ENCODE measurements around the gene RBM10. TPM values are rescaled to one million over a fixed set of nuclear protein-coding genes. Genes with fewer than 3 reads are reported as not detected.

Gene RBM10
- total RNA-seq, 1 donor from 2014 or later = 41.2 TPM

DNA sequence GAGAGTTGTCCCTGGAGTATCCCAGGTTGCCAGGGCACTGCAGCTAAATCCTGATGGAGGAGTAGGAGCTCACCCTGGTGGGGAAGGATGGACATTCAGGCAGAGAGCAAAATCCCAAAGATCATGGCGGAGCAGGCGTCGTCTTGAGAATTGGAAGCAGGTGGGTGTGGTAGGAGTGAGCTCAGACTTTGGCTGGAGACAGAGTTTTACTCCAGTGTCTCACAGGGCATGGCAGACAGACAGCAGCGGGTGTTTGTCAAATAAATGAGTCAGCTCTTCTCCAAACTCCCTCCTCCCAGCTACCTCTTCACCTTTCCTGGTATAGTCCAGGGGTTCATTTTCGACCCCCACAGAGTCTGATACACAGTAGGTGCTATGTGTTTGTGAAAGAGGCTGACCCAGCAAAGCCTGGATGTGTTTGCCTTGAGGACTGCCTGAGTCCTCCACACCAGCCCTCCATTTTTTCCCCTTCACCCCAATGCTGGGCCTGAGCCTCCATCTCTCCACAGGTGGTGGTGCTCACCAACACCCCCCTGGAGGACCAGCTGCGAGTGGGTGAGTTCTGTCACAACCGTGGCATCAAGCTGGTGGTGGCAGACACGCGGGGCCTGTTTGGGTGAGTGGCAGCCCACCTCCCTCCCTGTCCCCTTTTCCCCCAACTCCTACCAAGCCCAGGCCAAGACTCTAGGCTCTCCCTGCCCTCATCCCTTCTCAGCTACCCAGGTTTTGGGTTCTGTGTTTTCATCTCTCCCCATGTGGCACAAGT lies 55.5 kb downstream of the RBM10 start:
- H3K4me3 ChIP-seq (ENCODE audit: low read depth, low read length) = no peak overlapping the region
- TF ChIP-seq, protein P1, sequence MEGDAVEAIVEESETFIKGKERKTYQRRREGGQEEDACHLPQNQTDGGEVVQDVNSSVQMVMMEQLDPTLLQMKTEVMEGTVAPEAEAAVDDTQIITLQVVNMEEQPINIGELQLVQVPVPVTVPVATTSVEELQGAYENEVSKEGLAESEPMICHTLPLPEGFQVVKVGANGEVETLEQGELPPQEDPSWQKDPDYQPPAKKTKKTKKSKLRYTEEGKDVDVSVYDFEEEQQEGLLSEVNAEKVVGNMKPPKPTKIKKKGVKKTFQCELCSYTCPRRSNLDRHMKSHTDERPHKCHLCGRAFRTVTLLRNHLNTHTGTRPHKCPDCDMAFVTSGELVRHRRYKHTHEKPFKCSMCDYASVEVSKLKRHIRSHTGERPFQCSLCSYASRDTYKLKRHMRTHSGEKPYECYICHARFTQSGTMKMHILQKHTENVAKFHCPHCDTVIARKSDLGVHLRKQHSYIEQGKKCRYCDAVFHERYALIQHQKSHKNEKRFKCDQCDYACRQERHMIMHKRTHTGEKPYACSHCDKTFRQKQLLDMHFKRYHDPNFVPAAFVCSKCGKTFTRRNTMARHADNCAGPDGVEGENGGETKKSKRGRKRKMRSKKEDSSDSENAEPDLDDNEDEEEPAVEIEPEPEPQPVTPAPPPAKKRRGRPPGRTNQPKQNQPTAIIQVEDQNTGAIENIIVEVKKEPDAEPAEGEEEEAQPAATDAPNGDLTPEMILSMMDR (conservative IDR thresholded peaks at IDR 0.05; ENCODE audit: low read depth, low read length) = peak; percentile 18
- DNase-seq (ENCODE audit: low read depth) = no peak

DNA sequence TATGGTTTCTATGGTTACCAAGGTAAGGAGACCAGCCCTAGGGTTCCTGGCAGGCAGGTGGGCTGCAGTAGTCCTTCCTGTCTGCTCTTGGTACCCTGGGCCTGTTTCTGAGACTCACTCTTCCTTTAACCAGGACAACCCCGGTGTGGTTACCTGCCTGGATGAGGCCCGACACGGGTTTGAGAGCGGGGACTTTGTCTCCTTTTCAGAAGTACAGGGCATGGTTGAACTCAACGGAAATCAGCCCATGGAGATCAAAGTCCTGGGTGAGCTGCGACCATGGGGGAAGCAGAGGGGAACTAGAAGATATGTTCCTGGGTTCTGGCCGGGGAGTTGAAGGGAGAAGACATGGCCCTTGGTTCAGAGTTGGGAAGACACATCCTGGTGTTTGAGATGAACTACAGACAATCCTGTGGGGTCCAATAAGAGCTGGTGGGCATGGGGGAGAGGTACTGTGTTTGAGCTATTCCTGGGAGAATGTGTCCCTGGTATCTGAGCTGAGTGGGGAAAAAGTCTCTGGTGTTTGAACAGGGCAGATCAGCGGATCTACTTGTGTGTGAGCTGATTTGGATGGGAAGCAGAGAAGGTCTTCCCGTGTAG lies 56.4 kb downstream of the RBM10 start:
- no peak overlapping the region for H3K4me3 ChIP-seq (ENCODE audit: low read depth, low read length)
- no peak for DNase-seq (ENCODE audit: low read depth)
- TF ChIP-seq, protein P1 (conservative IDR thresholded peaks at IDR 0.05; ENCODE audit: low read depth, low read length) = no peak

DNA sequence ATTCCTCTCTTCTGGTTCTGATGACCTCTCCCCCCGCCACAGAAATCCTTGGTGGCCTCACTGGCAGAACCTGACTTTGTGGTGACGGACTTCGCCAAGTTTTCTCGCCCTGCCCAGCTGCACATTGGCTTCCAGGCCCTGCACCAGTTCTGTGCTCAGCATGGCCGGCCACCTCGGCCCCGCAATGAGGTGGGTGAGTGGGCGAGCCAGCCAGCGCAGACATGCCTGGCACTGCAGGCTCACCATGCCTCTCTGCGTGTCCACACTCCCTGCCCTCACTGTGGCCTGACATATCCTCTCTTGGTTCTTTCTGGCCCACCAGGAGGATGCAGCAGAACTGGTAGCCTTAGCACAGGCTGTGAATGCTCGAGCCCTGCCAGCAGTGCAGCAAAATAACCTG lies 57.3 kb downstream of the RBM10 start:
- TF ChIP-seq, protein P1 (conservative IDR thresholded peaks at IDR 0.05; ENCODE audit: low read depth, low read length) = no peak
- no peak overlapping the region for H3K4me3 ChIP-seq (ENCODE audit: low read depth, low read length)
- DNase-seq (ENCODE audit: low read depth) = no peak

DNA sequence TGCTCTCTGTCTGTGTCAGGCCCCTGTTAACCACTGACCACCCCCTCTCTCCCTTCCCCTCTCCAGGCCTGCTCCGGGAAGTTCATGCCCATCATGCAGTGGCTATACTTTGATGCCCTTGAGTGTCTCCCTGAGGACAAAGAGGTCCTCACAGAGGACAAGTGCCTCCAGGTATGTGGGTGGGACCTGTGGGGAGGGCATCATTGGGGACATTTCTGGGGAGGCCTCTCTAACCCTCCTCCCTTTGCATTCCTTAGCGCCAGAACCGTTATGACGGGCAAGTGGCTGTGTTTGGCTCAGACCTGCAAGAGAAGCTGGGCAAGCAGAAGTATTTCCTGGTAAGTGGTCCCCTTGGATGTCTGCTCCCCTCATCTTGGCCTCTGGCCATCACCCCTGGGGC lies 57.9 kb downstream of the RBM10 start:
- DNase-seq (ENCODE audit: low read depth) = no peak
- TF ChIP-seq, protein P1 (conservative IDR thresholded peaks at IDR 0.05; ENCODE audit: low read depth, low read length) = no peak
- no peak overlapping the region for H3K4me3 ChIP-seq (ENCODE audit: low read depth, low read length)

DNA sequence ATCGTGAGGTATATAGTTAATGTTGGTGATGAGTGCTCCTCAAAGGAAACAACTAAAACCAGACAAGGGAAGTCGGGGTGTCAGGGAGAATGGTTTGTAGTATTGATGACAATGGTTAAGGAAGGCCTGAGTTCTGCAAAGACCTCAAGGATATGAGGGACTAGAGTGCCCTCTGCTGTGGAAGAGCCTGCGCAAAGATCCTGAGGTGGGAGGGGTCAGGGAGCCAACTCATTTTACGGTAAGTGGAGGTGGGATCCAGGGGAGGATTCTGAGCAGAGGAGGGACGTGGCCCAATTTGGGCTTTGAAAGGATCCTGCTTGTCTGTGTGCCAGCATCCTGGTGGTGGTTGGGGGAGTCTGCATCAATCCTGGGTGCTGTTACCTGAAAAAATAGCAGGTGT lies 59.9 kb downstream of the RBM10 start:
- no peak for DNase-seq (ENCODE audit: low read depth)
- TF ChIP-seq, protein P1 (conservative IDR thresholded peaks at IDR 0.05; ENCODE audit: low read depth, low read length) = no peak
- H3K4me3 ChIP-seq (ENCODE audit: low read depth, low read length) = no peak overlapping the region

DNA sequence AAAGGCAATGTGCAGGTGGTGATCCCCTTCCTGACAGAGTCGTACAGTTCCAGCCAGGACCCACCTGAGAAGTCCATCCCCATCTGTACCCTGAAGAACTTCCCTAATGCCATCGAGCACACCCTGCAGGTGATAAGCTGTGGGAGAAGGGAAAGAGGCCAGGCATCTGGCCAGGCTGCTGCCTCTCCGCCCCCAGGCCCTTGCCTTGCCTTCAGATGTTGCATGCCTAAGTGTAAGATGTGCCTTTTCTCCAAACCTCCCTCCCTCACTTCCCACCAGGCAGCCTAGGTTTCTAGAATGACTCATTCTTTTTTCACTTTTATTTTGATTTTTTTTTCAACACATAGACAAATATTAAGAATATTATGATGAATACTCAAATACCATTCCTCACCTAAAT lies 61.3 kb downstream of the RBM10 start:
- DNase-seq (ENCODE audit: low read depth) = no peak
- TF ChIP-seq, protein P1 (conservative IDR thresholded peaks at IDR 0.05; ENCODE audit: low read depth, low read length) = no peak
- no peak overlapping the region for H3K4me3 ChIP-seq (ENCODE audit: low read depth, low read length)

DNA sequence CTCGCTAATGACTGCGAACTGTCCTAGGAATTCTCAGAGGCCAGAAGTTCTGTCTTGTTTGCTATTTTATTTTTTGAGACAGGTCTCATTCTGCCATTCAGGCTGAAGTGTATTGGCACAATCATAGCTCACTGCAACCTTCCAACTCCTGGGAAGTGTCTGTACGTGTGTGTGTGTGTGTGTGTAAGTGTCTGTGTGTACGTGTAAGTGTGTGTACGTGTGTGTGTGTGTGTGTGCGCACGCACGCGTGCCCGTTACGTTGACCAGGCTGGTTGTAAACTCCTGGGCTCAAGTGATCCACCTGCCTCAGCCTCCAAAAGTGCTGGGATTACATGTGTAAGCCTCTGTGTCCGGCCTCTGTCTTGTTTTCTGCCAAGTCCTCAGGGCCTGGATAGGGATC lies 63.1 kb downstream of the RBM10 start:
- TF ChIP-seq, protein P1 (conservative IDR thresholded peaks at IDR 0.05; ENCODE audit: low read depth, low read length) = no peak
- no peak overlapping the region for H3K4me3 ChIP-seq (ENCODE audit: low read depth, low read length)
- DNase-seq (ENCODE audit: low read depth) = no peak

All from epithelial cell of proximal tubule (primary cell).